ENCODE data around the gene PCBP3.
A peak's percentile ranks its signal among the peaks of the same experiment; 100 is the strongest.
"Not testable (repeated sequence)": the region's sequence is repeated elsewhere in the genome, so short reads cannot be mapped to it uniquely, and the experiment has no call there.

PCBP3 gene

GRCh38 chr21:45808663-45809062, 165.1 kb downstream of the PCBP3 start:
- not testable (repeated sequence) for DNase-seq (ENCODE audit: low read depth)

GRCh38 chr21:45809421-45809820, 165.9 kb downstream of the PCBP3 start:
- DNase-seq (ENCODE audit: low read depth) = no peak

- DNase-seq (ENCODE audit: low read depth) = no peak
These were observed 167.6 kb downstream of the PCBP3 start for GRCh38 chr21:45811136-45811535.

- DNase-seq (ENCODE audit: low read depth) = not testable (repeated sequence)
These were observed 170.8 kb downstream of the PCBP3 start for GRCh38 chr21:45814210-45814940.

- not testable (repeated sequence) for DNase-seq (ENCODE audit: low read depth)
These were observed 172.3 kb downstream of the PCBP3 start for GRCh38 chr21:45815781-45816180.

GRCh38 chr21:45816794-45817193, 173.3 kb downstream of the PCBP3 start:
- no peak for DNase-seq (ENCODE audit: low read depth)

GRCh38 chr21:45817345-45817744, 173.8 kb downstream of the PCBP3 start:
- DNase-seq (ENCODE audit: low read depth) = no peak

- DNase-seq (ENCODE audit: low read depth) = no peak
These were observed 174.9 kb downstream of the PCBP3 start for GRCh38 chr21:45818276-45818903.

- peak; percentile 85 for DNase-seq (ENCODE audit: low read depth)
These were observed 175.4 kb downstream of the PCBP3 start for GRCh38 chr21:45818904-45819285.

GRCh38 chr21:45819478-45820170, 176.1 kb downstream of the PCBP3 start:
- DNase-seq (ENCODE audit: low read depth) = no peak

- DNase-seq (ENCODE audit: low read depth) = peak; percentile 89
These were observed 176.9 kb downstream of the PCBP3 start for GRCh38 chr21:45820171-45821091.

GRCh38 chr21:45821315-45821962, 177.9 kb downstream of the PCBP3 start:
- no peak for DNase-seq (ENCODE audit: low read depth)

- no peak for DNase-seq (ENCODE audit: low read depth)
These were observed 178.5 kb downstream of the PCBP3 start for GRCh38 chr21:45821998-45822397.

GRCh38 chr21:45822429-45823099, 179.0 kb downstream of the PCBP3 start:
- DNase-seq (ENCODE audit: low read depth) = no peak

GRCh38 chr21:45823100-45823681, 179.7 kb downstream of the PCBP3 start:
- DNase-seq (ENCODE audit: low read depth) = no peak

GRCh38 chr21:45824546-45825215, 181.2 kb downstream of the PCBP3 start:
- no peak for DNase-seq (ENCODE audit: low read depth)

GRCh38 chr21:45825219-45825618, 181.7 kb downstream of the PCBP3 start:
- no peak for DNase-seq (ENCODE audit: low read depth)

- no peak for DNase-seq (ENCODE audit: low read depth)
These were observed 183.3 kb downstream of the PCBP3 start for GRCh38 chr21:45826676-45827301.

- no peak for DNase-seq (ENCODE audit: low read depth)
These were observed 183.8 kb downstream of the PCBP3 start for GRCh38 chr21:45827302-45827692.
